PC-3 (cell line): ENCODE results near the gene PNP. TPM values are rescaled to one million over a fixed set of nuclear protein-coding genes. Genes with fewer than 3 reads are reported as not detected.

Experiments
- ATAC-seq: fragments of 200-7000 bp; cut with Tn5 transposase; 2 replicates; pipeline ENCODE4 v1.9.1; 2020; ENCODE audit warnings: mild to moderate bottlenecking, moderate library complexity
- BruUV-seq: library from RNA; stranded (reverse); fragments of 400-500 nt; replicated peaks from 2 replicates; lab custom pipeline; 2021; lab: Mats Ljungman, UMichigan
- CTCF ChIA-PET: fragments of 300-600 bp; sonication (Branson Sonifier 250); formaldehyde crosslinking; loops from one replicate; lab custom pipeline; 2022; ENCODE audit warnings: antibody characterized with exemption; lab: Charles Lee
- POLR2A ChIA-PET: fragments of 300-600 bp; sonication (Branson Sonifier 250); formaldehyde crosslinking; loops from one replicate; lab custom pipeline; 2022; ENCODE audit warnings: antibody characterized with exemption; ENCODE audit not compliant: unreplicated experiment; lab: Charles Lee
- DNase-seq: peaks from one replicate; pipeline ENCODE4 v3.0.0-alpha.2; 2015
- H2AFZ ChIP-seq: fragments of 300-600 bp; sonication (generic); 2 replicates; pipeline ENCODE4 v1.6.0; 2016; ENCODE audit warnings: antibody characterized with exemption, low read length
- H3F3A ChIP-seq: fragments of 300-600 bp; sonication (generic); one replicate; pipeline ENCODE4 v1.6.0; 2017; ENCODE audit warnings: antibody characterized with exemption, low read length, control low read depth, mild to moderate bottlenecking; ENCODE audit not compliant: unreplicated experiment
- H3K27ac ChIP-seq: fragments of 300-600 bp; sonication (generic); 2 replicates; pipeline ENCODE4 v1.5.1; 2016; ENCODE audit warnings: mild to moderate bottlenecking, low read length
- H3K27me3 ChIP-seq: fragments of 300-600 bp; sonication (generic); 2 replicates; pipeline ENCODE4 v1.6.1; 2016; ENCODE audit warnings: low read length, mixed read lengths
- H3K36me3 ChIP-seq: fragments of 300-600 bp; sonication (generic); 2 replicates; pipeline ENCODE4 v1.6.1; 2016; ENCODE audit warnings: low read depth, mixed run types, low read length, mixed read lengths
- H3K4me1 ChIP-seq: fragments of 300-600 bp; sonication (generic); 2 replicates; pipeline ENCODE4 v1.5.1; 2016; ENCODE audit warnings: low read length; ENCODE audit not compliant: insufficient read depth
- H3K4me2 ChIP-seq: fragments of 300-600 bp; sonication (generic); 2 replicates; pipeline ENCODE4 v1.6.0; 2016; ENCODE audit warnings: low read length
- H3K4me3 ChIP-seq: fragments of 300-600 bp; sonication (generic); 2 replicates; pipeline ENCODE4 v1.5.1; 2016; ENCODE audit warnings: mild to moderate bottlenecking, low read length, mixed read lengths
- H3K79me2 ChIP-seq: fragments of 300-600 bp; sonication (generic); 2 replicates; pipeline ENCODE4 v1.6.1; 2017; ENCODE audit warnings: low read length, mixed read lengths
- H3K9ac ChIP-seq: fragments of 300-600 bp; sonication (generic); 2 replicates; pipeline ENCODE4 v1.6.0; 2016; ENCODE audit warnings: mild to moderate bottlenecking, low read length
- H3K9me2 ChIP-seq: fragments of 300-600 bp; sonication (generic); replicated peaks from 2 replicates; pipeline ENCODE4 v1.6.1; 2016; ENCODE audit warnings: mixed run types, low read length, mixed read lengths
- H3K9me3 ChIP-seq: fragments of 300-600 bp; sonication (generic); 2 replicates; pipeline ENCODE4 v1.6.1; 2016; ENCODE audit warnings: low read length, mixed read lengths
- H4K20me1 ChIP-seq: fragments of 300-600 bp; sonication (generic); 2 replicates; pipeline ENCODE4 v1.6.1; 2016; ENCODE audit warnings: low read length, mixed read lengths
- CTCF ChIP-seq: fragments of 300-600 bp; sonication (generic); conservative IDR thresholded peaks from 2 replicates; pipeline ENCODE4 v1.5.1; 2017; ENCODE audit warnings: antibody characterized with exemption, low read depth, mild to moderate bottlenecking, low read length
- EZH2 ChIP-seq: fragments of 300-600 bp; sonication (generic); IDR thresholded peaks from one replicate; pipeline ENCODE4 v1.6.1; 2017; ENCODE audit warnings: antibody characterized with exemption, mild to moderate bottlenecking, low read length; ENCODE audit not compliant: unreplicated experiment
- EZH2phosphoT487 ChIP-seq: fragments of 300-600 bp; sonication (generic); IDR thresholded peaks from 2 replicates; pipeline ENCODE4 v1.6.1; 2018; ENCODE audit warnings: mild to moderate bottlenecking, antibody characterized with exemption, low read length, borderline replicate concordance
- intact Hi-C: fragments of 100-400 bp; cut with micrococcal nuclease; formaldehyde crosslinking; loops from 2 replicates; pipeline ENCODE4 v1.9.0; 2023
- total RNA-seq: library from RNA; depleted of rRNA; stranded (reverse); fragments of >200 nt; gene quantifications from 2 replicates; pipeline ENCODE4 v1.2.3, GENCODE V29; 2014

Gene PNP
- total RNA-seq, 1 experiment from 2014 or later, result 118 TPM

DNA sequence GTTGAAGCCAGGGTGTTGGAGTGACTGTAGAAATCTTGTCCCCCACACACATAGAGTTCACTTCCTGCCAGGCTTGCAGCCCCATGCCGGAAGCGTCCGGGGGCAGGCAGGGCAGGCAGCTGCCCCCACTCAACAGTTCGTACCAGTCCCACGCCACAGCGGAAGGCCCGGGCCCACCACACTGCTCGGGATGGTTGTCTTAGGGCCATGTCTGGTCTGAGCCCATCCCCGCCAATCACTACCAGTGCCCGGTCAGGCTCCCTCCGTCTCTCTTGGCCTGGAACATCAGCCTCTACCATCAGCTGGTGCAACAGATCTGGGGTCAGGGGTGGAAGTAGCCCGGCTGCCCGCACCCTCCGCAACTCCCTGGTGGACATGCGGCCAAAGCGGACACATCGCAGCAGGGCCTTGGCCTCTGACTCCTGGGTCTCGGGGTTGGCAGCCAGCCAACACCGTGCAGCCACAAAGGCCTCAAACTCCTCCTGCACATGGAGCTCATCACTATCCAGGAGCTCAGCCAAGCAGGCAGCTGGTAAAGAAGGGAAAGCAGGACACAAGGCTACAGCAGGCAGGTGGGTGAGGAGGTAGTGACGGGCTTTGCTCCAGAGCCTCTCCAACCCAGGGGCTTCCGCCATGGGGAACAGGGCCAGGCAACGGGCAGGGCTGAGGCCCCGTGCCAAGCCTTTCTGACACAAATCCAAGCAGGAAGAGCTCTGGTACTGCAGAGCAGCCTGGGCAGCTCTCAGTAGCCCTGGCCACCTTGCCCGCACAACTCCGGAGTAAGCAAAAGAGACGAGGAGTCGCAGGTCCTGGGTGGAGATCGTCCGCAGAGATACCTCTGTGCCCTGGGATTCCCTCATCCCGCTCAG, 39.2 kb upstream of the PNP start:
- CTCF ChIA-PET, result no interaction called here
- no peaks in the 10 kb centered on the region for H4K20me1 ChIP-seq
- H3K9me3 ChIP-seq, result no peaks in the 10 kb centered on the region
- TF ChIP-seq EZH2 (no peak), EZH2phosphoT487 (no peak), CTCF (no peak)
- H3F3A ChIP-seq, result no peaks in the 10 kb centered on the region
- no peak overlapping the region for H3K4me3 ChIP-seq
- H3K79me2 ChIP-seq, result no peaks in the 10 kb centered on the region
- no peak overlapping the region for H3K9ac ChIP-seq
- no peak overlapping the region for H2AFZ ChIP-seq
- intact Hi-C loops, result no loop called here
- H3K27me3 ChIP-seq, result no peaks in the 10 kb centered on the region
- no peak for ATAC-seq
- DNase-seq, result no peak
- no peak overlapping the region for H3K4me2 ChIP-seq
- peaks cover 5% of the 10 kb centered on the region; the same call in 1 of the 2 replicates for H3K4me1 ChIP-seq
- no TSS peak for BruUV-seq
- no peaks in the 10 kb centered on the region for H3K9me2 ChIP-seq
- H3K27ac ChIP-seq, result no peak overlapping the region
- POLR2A ChIA-PET, result no interaction called here
- no peaks in the 10 kb centered on the region for H3K36me3 ChIP-seq

DNA sequence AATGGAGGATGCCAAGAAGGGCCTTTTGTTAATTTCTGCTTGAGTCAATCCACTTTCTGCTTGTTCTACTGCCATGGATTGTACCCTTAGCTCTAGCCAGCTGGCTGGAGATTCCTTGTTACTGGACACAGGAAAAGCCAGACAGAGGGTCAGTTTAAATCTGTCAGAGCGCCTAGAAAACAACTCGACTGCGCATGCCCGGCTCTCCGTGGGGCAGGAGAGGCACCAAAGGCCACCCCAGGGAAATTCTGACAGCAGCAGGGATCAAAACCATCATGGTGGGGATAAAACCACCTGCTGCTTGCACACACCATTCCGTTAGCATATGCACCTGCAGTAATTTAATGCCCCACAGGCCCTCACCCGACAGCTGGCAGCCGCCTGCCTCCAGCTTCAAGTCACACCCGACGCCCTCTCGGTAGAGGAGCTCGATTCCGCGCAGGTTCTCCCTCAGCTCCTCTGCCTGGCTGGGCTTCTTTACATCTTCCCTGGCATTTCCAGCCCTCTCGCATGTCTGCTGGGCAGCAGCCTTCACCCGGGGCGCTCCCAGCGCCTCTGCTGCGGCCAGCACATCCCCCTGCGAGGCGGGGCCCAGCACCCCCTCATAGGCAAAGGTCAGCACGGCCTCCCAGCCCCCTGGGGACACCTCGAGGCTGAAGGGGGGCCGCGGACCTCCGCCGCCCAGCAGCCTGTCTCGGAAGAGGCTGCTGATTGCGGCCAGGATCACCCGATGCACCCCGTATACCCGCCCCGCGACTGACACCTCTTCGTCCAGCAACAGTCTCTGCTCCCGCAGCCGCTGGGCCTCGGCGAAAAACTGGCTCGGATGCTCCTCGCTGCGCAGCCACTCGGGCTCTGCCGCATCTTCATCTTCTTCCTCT, 34.3 kb upstream of the PNP start:
- Histone ChIP-seq H3K4me3 (no peak overlapping the region), H3K4me1 (no peaks in the 10 kb centered on the region), H3K9ac (no peak overlapping the region), H3F3A (no peaks in the 10 kb centered on the region), H3K27ac (no peak overlapping the region), H3K9me2 (no peaks in the 10 kb centered on the region), H3K79me2 (no peaks in the 10 kb centered on the region), H3K27me3 (no peaks in the 10 kb centered on the region), H3K36me3 (no peaks in the 10 kb centered on the region), H3K4me2 (no peak overlapping the region), H2AFZ (no peak overlapping the region), H4K20me1 (no peaks in the 10 kb centered on the region), H3K9me3 (no peaks in the 10 kb centered on the region)
- ChIA-PET POLR2A (no interaction called here), CTCF (no interaction called here)
- intact Hi-C loops, result no loop called here
- no peak for TF ChIP-seq CTCF
- no peak for DNase-seq
- ATAC-seq, result no peak
- no TSS peak for BruUV-seq
